ENCODE results near the gene ALKBH6.

DNA sequence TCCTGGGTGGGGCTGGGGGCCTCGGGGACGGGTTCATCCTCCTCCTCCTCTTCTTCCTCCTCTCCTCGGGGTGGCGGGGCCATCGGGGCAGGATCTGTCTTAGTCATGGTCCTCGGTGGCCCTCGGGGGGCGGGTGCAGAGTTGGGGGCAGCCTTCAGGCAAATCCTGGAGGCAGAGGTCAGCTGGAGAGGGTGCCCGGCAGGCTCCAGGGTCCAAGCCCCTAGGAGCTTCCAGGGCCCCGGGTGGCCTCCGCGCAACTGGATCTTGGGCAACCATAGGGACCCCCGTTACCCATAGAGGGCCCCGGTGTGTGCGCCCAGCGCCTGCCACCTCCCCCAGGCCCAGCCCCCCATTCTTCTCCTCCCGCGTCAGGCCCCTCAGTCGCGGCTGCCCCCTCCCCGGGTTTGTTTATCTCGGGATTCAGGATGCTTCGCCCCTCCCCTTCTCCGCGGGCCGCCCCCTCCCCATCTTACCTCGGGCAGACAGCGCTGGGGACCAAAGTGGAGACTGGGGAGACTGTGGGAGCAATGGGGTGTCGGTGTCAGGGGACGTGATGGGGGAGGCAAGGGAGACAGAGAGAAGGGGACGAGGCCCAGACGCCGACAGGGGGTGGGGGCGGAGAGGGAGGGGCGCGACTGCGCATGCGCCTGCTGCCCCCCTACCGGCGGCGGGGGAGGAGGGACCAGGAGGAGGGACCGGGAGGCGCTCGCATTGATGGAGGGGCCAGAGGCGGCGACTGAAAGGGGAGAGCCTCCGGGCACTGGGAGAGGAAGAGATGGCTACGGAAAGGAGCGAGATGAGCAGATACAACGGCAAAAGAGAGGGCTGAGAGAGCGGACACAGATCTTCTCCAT, 18.5 kb upstream of the ALKBH6 start, which contains the start of gene CLIP3:
- TF ChIP-seq ZFP30 (CRISPR knock-in tag; IDR thresholded peaks at IDR 0.05) (no peak), ZC3H10 (CRISPR knock-in tag; IDR thresholded peaks at IDR 0.05) (no peak), CSDC2 (CRISPR knock-in tag; IDR thresholded peaks at IDR 0.05) (no peak), CREB5 (CRISPR knock-in tag; IDR thresholded peaks at IDR 0.05; ENCODE audit: low read depth) (no peak), TCF4 (CRISPR knock-in tag; IDR thresholded peaks at IDR 0.05; ENCODE audit: borderline replicate concordance) (no peak), RARB (CRISPR knock-in tag; IDR thresholded peaks at IDR 0.05) (no peak), ZNF565 (CRISPR knock-in tag; conservative IDR thresholded peaks at IDR 0.05; ENCODE audit: low read depth) (no peak), ARNTL (CRISPR knock-in tag; IDR thresholded peaks at IDR 0.05; ENCODE audit: borderline replicate concordance, low read depth) (no peak), PPARA (CRISPR knock-in tag; IDR thresholded peaks at IDR 0.05; ENCODE audit: borderline replicate concordance) (no peak)
- TF ChIP-seq, protein P1, sequence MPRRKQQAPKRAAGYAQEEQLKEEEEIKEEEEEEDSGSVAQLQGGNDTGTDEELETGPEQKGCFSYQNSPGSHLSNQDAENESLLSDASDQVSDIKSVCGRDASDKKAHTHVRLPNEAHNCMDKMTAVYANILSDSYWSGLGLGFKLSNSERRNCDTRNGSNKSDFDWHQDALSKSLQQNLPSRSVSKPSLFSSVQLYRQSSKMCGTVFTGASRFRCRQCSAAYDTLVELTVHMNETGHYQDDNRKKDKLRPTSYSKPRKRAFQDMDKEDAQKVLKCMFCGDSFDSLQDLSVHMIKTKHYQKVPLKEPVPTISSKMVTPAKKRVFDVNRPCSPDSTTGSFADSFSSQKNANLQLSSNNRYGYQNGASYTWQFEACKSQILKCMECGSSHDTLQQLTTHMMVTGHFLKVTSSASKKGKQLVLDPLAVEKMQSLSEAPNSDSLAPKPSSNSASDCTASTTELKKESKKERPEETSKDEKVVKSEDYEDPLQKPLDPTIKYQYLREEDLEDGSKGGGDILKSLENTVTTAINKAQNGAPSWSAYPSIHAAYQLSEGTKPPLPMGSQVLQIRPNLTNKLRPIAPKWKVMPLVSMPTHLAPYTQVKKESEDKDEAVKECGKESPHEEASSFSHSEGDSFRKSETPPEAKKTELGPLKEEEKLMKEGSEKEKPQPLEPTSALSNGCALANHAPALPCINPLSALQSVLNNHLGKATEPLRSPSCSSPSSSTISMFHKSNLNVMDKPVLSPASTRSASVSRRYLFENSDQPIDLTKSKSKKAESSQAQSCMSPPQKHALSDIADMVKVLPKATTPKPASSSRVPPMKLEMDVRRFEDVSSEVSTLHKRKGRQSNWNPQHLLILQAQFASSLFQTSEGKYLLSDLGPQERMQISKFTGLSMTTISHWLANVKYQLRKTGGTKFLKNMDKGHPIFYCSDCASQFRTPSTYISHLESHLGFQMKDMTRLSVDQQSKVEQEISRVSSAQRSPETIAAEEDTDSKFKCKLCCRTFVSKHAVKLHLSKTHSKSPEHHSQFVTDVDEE (CRISPR knock-in tag; IDR thresholded peaks at IDR 0.05), result no peak
- TF ChIP-seq, protein P2, sequence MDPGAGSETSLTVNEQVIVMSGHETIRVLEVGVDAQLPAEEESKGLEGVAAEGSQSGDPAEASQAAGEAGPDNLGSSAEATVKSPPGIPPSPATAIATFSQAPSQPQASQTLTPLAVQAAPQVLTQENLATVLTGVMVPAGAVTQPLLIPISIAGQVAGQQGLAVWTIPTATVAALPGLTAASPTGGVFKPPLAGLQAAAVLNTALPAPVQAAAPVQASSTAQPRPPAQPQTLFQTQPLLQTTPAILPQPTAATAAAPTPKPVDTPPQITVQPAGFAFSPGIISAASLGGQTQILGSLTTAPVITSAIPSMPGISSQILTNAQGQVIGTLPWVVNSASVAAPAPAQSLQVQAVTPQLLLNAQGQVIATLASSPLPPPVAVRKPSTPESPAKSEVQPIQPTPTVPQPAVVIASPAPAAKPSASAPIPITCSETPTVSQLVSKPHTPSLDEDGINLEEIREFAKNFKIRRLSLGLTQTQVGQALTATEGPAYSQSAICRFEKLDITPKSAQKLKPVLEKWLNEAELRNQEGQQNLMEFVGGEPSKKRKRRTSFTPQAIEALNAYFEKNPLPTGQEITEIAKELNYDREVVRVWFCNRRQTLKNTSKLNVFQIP (CRISPR knock-in tag; IDR thresholded peaks at IDR 0.05; ENCODE audit: borderline replicate concordance, low read depth), result no peak

All from SK-N-SH treated with all-trans-retinoic acid at 6 μM for 48 hours (cell line).